Head of caudate nucleus (tissue), 42 donors: ENCODE data around the gene STMN3.
A peak's percentile ranks its signal among the peaks of the same experiment; 100 is the strongest.
"Not testable (repeated sequence)": the region's sequence is repeated elsewhere in the genome, so short reads cannot be mapped to it uniquely, and the experiment has no call there.

Experiments used
- DNase-seq, 42 donors: peaks; one replicate each; pipeline versions ENCODE4 v3.0.0 to v3.0.0-alpha.2; 2020 to 2021; ENCODE audit warnings: mixed read lengths in 7 of 42
- intact Hi-C: fragments of 100-400 bp; cut with DNase I; formaldehyde crosslinking; loops from one replicate; pipeline ENCODE4 v1.15.0; 2022

The STMN3 gene

GRCh38 chr20:63643946-63644345 is 9.3 kb downstream of the STMN3 start:
- DNase-seq, result peak in 2 of 42 donors; percentile 29 to 53
- intact Hi-C loops, result no loop called here

- intact Hi-C loops, result no loop called here
- DNase-seq, result no peak
Observed at GRCh38 chr20:63643499-63643898, 9.7 kb downstream of the STMN3 start.

- intact Hi-C loops, result no loop called here
- DNase-seq, result no peak
Observed at GRCh38 chr20:63642527-63643247, 10.5 kb downstream of the STMN3 start.

- DNase-seq, result peak; percentile 55 to 96 (median 88)
- intact Hi-C loops, result no loop called here
Observed at GRCh38 chr20:63641792-63642523, 11.3 kb downstream of the STMN3 start.

- intact Hi-C loops, result no loop called here
Observed at GRCh38 chr20:63641146-63641791, 12.0 kb downstream of the STMN3 start.

GRCh38 chr20:63640686-63641085 is 12.5 kb downstream of the STMN3 start:
- intact Hi-C loops, DNase-seq: not testable (repeated sequence)

More at GRCh38 chr20:63641146-63641791, 12.0 kb downstream of the STMN3 start:
- peak in 2 of 42 donors; percentile 23 to 49 for DNase-seq

GRCh38 chr20:63640086-63640485 is 13.1 kb downstream of the STMN3 start:
- intact Hi-C loops, result no loop called here
- DNase-seq, result no peak

- DNase-seq, result no peak
Observed at GRCh38 chr20:63639093-63639975, 13.9 kb downstream of the STMN3 start.

GRCh38 chr20:63636752-63637628 is 16.2 kb downstream of the STMN3 start:
- intact Hi-C loops, result no loop called here
- no peak for DNase-seq

More at GRCh38 chr20:63639093-63639975, 13.9 kb downstream of the STMN3 start:
- intact Hi-C loops, result no loop called here

GRCh38 chr20:63635431-63636141 is 17.6 kb downstream of the STMN3 start:
- peak in 3 of 42 donors; percentile 13 to 43 (median 35) for DNase-seq
- intact Hi-C loops, result no loop called here

- DNase-seq, result no peak
- intact Hi-C loops, result no loop called here
Observed at GRCh38 chr20:63633732-63634131, 19.5 kb downstream of the STMN3 start.

- DNase-seq, result peak in 1 of 42 donors; percentile 7
- intact Hi-C loops, result not testable (repeated sequence)
Observed at GRCh38 chr20:63631426-63631825, 21.8 kb downstream of the STMN3 start.

GRCh38 chr20:63630956-63631355 is 22.3 kb downstream of the STMN3 start:
- DNase-seq, result not testable (repeated sequence)

GRCh38 chr20:63628246-63628975 is 24.8 kb downstream of the STMN3 start:
- intact Hi-C loops, result loop anchor here (5.0 to 10.0 kb wide), 2 partner anchors 94 to 114 kb away; partner anchors contain the start of gene PTK6
- peak in 38 of 42 donors; percentile 33 to 79 (median 59) for DNase-seq

More at GRCh38 chr20:63630956-63631355, 22.3 kb downstream of the STMN3 start:
- intact Hi-C loops, result not testable (repeated sequence)

GRCh38 chr20:63627751-63628245 is 25.4 kb downstream of the STMN3 start:
- intact Hi-C loops, result loop anchor here (2.0 to 10.0 kb wide), 3 partner anchors 31 to 115 kb away; partner anchors contain the start of genes PTK6 and RTEL1
- DNase-seq, result peak in 4 of 42 donors; percentile 3 to 41 (median 21)
